ENCODE data around the gene DDIAS.

GRCh38 chr11:82872377-82873150 lies 29.0 kb upstream of the DDIAS start:
- TF ChIP-seq EZH2 (IDR thresholded peaks at IDR 0.05; ENCODE audit: borderline replicate concordance, insufficient read depth, low read depth, low read length, poor library complexity, severe bottlenecking), result no peak
- TF ChIP-seq, protein P1, sequence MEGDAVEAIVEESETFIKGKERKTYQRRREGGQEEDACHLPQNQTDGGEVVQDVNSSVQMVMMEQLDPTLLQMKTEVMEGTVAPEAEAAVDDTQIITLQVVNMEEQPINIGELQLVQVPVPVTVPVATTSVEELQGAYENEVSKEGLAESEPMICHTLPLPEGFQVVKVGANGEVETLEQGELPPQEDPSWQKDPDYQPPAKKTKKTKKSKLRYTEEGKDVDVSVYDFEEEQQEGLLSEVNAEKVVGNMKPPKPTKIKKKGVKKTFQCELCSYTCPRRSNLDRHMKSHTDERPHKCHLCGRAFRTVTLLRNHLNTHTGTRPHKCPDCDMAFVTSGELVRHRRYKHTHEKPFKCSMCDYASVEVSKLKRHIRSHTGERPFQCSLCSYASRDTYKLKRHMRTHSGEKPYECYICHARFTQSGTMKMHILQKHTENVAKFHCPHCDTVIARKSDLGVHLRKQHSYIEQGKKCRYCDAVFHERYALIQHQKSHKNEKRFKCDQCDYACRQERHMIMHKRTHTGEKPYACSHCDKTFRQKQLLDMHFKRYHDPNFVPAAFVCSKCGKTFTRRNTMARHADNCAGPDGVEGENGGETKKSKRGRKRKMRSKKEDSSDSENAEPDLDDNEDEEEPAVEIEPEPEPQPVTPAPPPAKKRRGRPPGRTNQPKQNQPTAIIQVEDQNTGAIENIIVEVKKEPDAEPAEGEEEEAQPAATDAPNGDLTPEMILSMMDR (IDR thresholded peaks at IDR 0.05), result no peak
